ENCODE measurements around the gene KLK1. TPM values are rescaled to one million over a fixed set of nuclear protein-coding genes. Genes with fewer than 3 reads are reported as not detected.

Gene KLK1
- total and polyA plus RNA-seq, 2 of the 13 experiments (the other 11 are each of a cell fraction or from before 2014, with no cell fraction given): not detected

GRCh38 chr19:50791594-50792271 lies 31.9 kb downstream of the KLK1 start (continued):
- TF ChIP-seq ADNP (CRISPR knock-in tag; IDR thresholded peaks at IDR 0.05): no peak
- TF ChIP-seq ZNF10 (CRISPR knock-in tag; IDR thresholded peaks at IDR 0.05; ENCODE audit: borderline replicate concordance, low read depth): no peak
- TF ChIP-seq ZNF142 (CRISPR knock-in tag; IDR thresholded peaks at IDR 0.05): no peak
- no peak for TF ChIP-seq ZNF775 (CRISPR knock-in tag; IDR thresholded peaks at IDR 0.05; ENCODE audit: borderline replicate concordance)
- TF ChIP-seq NCOR1 (IDR thresholded peaks at IDR 0.05; ENCODE audit: borderline replicate concordance, low read length): no peak
- TF ChIP-seq PCBP1 (IDR thresholded peaks at IDR 0.05; ENCODE audit: borderline replicate concordance, low read depth, low read length): no peak
- no peak for TF ChIP-seq CC2D1A (CRISPR knock-in tag; IDR thresholded peaks at IDR 0.05)
- TF ChIP-seq NPAS2 (CRISPR knock-in tag; IDR thresholded peaks at IDR 0.05; ENCODE audit: borderline replicate concordance): no peak
- TF ChIP-seq POLR2AphosphoS5 (IDR thresholded peaks at IDR 0.05; ENCODE audit: low read depth, low read length): no peak
- TF ChIP-seq RCOR2 (CRISPR knock-in tag; IDR thresholded peaks at IDR 0.05): no peak
- TF ChIP-seq NR2F6 (IDR thresholded peaks at IDR 0.05): peak; percentile 7; the same call in 1 of the 2 replicates
- TF ChIP-seq NR2F6 (CRISPR knock-in tag; IDR thresholded peaks at IDR 0.05): peak; percentile 81
- no peak for TF ChIP-seq MEF2D (CRISPR knock-in tag; IDR thresholded peaks at IDR 0.05)
- TF ChIP-seq SYNCRIP (IDR thresholded peaks at IDR 0.05; ENCODE audit: insufficient read depth, low read depth, low read length): no peak
- no peak for TF ChIP-seq RARG (CRISPR knock-in tag; IDR thresholded peaks at IDR 0.05; ENCODE audit: low read depth)
- TF ChIP-seq SKI (IDR thresholded peaks at IDR 0.05; ENCODE audit: partially characterized antibody): no peak
- TF ChIP-seq CBX5 (CRISPR knock-in tag; IDR thresholded peaks at IDR 0.05; ENCODE audit: borderline replicate concordance): no peak
- TF ChIP-seq CCAR2 (optimal IDR thresholded peaks at IDR 0.05; ENCODE audit: low read depth, low read length): no peak
- TF ChIP-seq MTERF4 (CRISPR knock-in tag; IDR thresholded peaks at IDR 0.05): no peak
- TF ChIP-seq ZNF747 (CRISPR knock-in tag; IDR thresholded peaks at IDR 0.05; ENCODE audit: borderline replicate concordance): no peak
- TF ChIP-seq ZNF660 (CRISPR knock-in tag; IDR thresholded peaks at IDR 0.05; ENCODE audit: borderline replicate concordance, low read depth): no peak
- no peak for TF ChIP-seq ZNF749 (CRISPR knock-in tag; IDR thresholded peaks at IDR 0.05; ENCODE audit: borderline replicate concordance)
- TF ChIP-seq, protein P1, sequence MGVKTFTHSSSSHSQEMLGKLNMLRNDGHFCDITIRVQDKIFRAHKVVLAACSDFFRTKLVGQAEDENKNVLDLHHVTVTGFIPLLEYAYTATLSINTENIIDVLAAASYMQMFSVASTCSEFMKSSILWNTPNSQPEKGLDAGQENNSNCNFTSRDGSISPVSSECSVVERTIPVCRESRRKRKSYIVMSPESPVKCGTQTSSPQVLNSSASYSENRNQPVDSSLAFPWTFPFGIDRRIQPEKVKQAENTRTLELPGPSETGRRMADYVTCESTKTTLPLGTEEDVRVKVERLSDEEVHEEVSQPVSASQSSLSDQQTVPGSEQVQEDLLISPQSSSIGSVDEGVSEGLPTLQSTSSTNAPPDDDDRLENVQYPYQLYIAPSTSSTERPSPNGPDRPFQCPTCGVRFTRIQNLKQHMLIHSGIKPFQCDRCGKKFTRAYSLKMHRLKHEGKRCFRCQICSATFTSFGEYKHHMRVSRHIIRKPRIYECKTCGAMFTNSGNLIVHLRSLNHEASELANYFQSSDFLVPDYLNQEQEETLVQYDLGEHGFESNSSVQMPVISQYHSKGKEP (CRISPR knock-in tag; IDR thresholded peaks at IDR 0.05): no peak
- TF ChIP-seq RORA (CRISPR knock-in tag; IDR thresholded peaks at IDR 0.05): no peak

Measured in HepG2 (cell line).